ENCODE results near the gene PLA2G15. TPM values are rescaled to one million over a fixed set of nuclear protein-coding genes. Genes with fewer than 3 reads are reported as not detected.

The PLA2G15 gene
- total and polyA plus RNA-seq, 2 of the 13 experiments (the other 11 are each of a cell fraction or from before 2014, with no cell fraction given): 14.4 to 23.7 TPM

GRCh38 chr16:68265078-68265920 is 20.1 kb downstream of the PLA2G15 start (continued):
- peak; percentile 67; the same call in 1 of the 2 replicates for TF ChIP-seq THAP9 (CRISPR knock-in tag; IDR thresholded peaks at IDR 0.05; ENCODE audit: borderline replicate concordance)
- TF ChIP-seq MBNL3 (CRISPR knock-in tag; conservative IDR thresholded peaks at IDR 0.05): no peak
- TF ChIP-seq, protein P1, sequence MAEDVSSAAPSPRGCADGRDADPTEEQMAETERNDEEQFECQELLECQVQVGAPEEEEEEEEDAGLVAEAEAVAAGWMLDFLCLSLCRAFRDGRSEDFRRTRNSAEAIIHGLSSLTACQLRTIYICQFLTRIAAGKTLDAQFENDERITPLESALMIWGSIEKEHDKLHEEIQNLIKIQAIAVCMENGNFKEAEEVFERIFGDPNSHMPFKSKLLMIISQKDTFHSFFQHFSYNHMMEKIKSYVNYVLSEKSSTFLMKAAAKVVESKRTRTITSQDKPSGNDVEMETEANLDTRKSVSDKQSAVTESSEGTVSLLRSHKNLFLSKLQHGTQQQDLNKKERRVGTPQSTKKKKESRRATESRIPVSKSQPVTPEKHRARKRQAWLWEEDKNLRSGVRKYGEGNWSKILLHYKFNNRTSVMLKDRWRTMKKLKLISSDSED (CRISPR knock-in tag; IDR thresholded peaks at IDR 0.05): no peak
- TF ChIP-seq ZNF652 (CRISPR knock-in tag; IDR thresholded peaks at IDR 0.05; ENCODE audit: borderline replicate concordance, low read depth): peak; percentile 36; the same call in 1 of the 2 replicates
- TF ChIP-seq THAP11 (CRISPR knock-in tag; IDR thresholded peaks at IDR 0.05): peak; percentile 71; the same call in 1 of the 2 replicates
- TF ChIP-seq JDP2 (CRISPR knock-in tag; IDR thresholded peaks at IDR 0.05; ENCODE audit: borderline replicate concordance): no peak; the same call in 1 of the 2 replicates
- TF ChIP-seq ZNF318 (CRISPR knock-in tag; IDR thresholded peaks at IDR 0.05): no peak
- no peak for TF ChIP-seq ATRX (CRISPR knock-in tag; IDR thresholded peaks at IDR 0.05; ENCODE audit: borderline replicate concordance)
- TF ChIP-seq MXD3 (CRISPR knock-in tag; IDR thresholded peaks at IDR 0.05): no peak
- TF ChIP-seq NR2F2 (IDR thresholded peaks at IDR 0.05; ENCODE audit: borderline replicate concordance, low read depth): peak; percentile 60; the same call in 1 of the 2 replicates
- TF ChIP-seq SMYD3 (CRISPR knock-in tag; IDR thresholded peaks at IDR 0.05): no peak
- no peak; the same call in 1 of the 2 replicates for TF ChIP-seq ZBTB38 (CRISPR knock-in tag; IDR thresholded peaks at IDR 0.05)
- TF ChIP-seq CERS6 (CRISPR knock-in tag; IDR thresholded peaks at IDR 0.05): no peak
- peak; percentile 50; the same call in 1 of the 2 replicates for TF ChIP-seq KMT2A (CRISPR knock-in tag; IDR thresholded peaks at IDR 0.05)

All from HepG2 (cell line).